HT1080 (cell line): Measurements from ENCODE around the gene C1orf232. TPM values are rescaled to one million over a fixed set of nuclear protein-coding genes. Genes with fewer than 3 reads are reported as not detected.

Experiments
- DNase-seq: peaks from one replicate; pipeline ENCODE4 v3.0.0-alpha.2; 2015; ENCODE audit warnings: low read depth
- polyA plus RNA-seq, 2 experiments: library from polyadenylated mRNA; depleted of rRNA; stranded (reverse); fragments of >200 nt; gene quantifications; 2 replicates each; pipeline ENCODE4 v1.2.3, GENCODE V29; 2015
- total RNA-seq: library from RNA; depleted of rRNA; stranded (reverse); fragments of >200 nt; shearing (Covaris generic); gene quantifications from 2 replicates; pipeline ENCODE4 v1.2.3, GENCODE V29; 2014; rRNA removed

Gene C1orf232
- not detected in 2 replicates for total RNA-seq
- not detected in 2 replicates for polyA plus RNA-seq (2015; cell fraction: cytosol; rRNA removed)
- not detected in 2 replicates for polyA plus RNA-seq (2015; cell fraction: nucleus; rRNA removed)

GRCh38 chr1:26168410-26169197 is at the start of gene C1orf232:
Gene C1orf232 (minus strand): TSS chr1:26168963. CDS start chr1:26168499, 464 bp downstream.
- DNase-seq, result no peak

- no peak for DNase-seq
These were observed 46.5 kb upstream of the C1orf232 start for GRCh38 chr1:26215246-26215645.

GRCh38 chr1:26213335-26213905 is 44.7 kb upstream of the C1orf232 start:
- DNase-seq, result no peak

GRCh38 chr1:26212726-26213125 is 44.0 kb upstream of the C1orf232 start:
- no peak for DNase-seq

GRCh38 chr1:26210147-26210870 is 41.5 kb upstream of the C1orf232 start:
- DNase-seq, result no peak

GRCh38 chr1:26203642-26204318 is 35.0 kb upstream of the C1orf232 start:
- DNase-seq, result no peak

DNA sequence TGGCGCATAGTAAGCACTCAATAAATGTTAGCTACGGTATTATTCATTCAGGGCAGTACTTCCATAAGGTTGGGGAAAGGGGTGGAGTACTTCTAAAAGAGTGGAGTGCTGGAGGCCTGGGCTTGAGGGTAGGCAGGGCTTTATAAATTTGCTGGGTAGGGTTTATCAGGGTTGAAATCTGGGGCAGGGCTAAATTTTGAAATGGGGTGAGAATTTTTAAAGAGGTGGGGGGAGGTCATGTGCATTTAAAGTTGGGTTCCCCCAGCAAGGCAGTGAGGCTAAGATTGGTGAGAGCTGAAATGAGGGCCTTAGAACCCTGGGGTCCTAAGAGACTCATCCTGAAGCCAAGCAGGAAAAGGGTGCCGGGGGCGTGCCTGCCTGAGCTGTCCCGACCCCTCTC is 31.6 kb upstream of the C1orf232 start:
- no peak for DNase-seq

GRCh38 chr1:26197813-26198212 is 29.1 kb upstream of the C1orf232 start:
- DNase-seq, result no peak

DNA sequence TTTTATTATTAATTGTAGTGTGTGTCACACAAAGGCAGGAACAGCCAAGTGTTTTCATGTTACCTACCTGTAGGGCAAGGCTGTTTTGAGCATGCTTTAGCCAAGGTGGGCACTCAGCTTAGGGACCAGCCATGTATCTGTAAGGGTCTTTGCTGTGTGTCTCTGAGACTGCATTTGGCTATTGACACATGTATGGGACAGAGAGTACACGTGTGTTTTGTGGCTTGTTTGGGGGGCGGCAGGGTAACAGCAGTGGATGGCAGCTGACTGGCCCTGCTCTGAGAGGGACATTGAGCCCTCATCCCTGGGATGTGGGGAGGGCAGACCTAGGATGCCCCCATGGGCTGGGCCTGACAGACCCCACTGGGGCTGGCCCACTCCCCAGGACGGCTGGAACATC is 28.5 kb upstream of the C1orf232 start:
- DNase-seq, result no peak

GRCh38 chr1:26195805-26196204 is 27.0 kb upstream of the C1orf232 start:
- no peak for DNase-seq

GRCh38 chr1:26191739-26192138 is 23.0 kb upstream of the C1orf232 start:
- no peak for DNase-seq

GRCh38 chr1:26190373-26190987 is 21.7 kb upstream of the C1orf232 start, which contains the start of gene CATSPER4:
Gene CATSPER4 (plus strand): TSS chr1:26190602. CDS start chr1:26190628, 26 bp downstream.
- DNase-seq, result peak; percentile 52

DNA sequence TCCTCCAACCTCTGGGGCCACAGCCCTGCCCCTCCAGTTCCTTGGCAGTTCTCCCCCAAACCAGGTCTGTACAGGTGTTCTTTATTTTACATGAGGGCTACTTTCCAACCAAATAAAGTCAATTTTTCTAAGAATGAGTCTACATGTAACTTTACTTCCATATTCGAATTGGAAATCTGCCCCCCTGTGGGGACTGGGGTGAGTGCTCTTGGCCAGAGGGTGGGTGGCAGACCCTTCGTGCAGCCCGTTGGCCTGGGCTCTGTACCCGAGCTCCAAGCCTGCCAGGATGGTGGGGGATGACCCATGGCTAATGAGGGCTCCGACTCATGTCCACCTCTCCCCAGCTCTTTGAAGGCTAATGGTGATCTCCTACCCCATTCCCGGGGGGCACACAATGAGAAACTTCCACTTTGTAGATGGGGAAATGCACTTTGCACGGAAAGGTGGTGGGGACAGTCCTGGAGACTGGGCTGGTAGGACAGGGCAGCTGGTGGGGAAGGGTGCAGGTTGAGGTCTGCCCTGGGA is 21.1 kb upstream of the C1orf232 start:
- no peak for DNase-seq

- DNase-seq, result no peak
These were observed 20.6 kb upstream of the C1orf232 start for GRCh38 chr1:26189331-26189730.

- no peak for DNase-seq
These were observed 19.7 kb upstream of the C1orf232 start for GRCh38 chr1:26188477-26188876.

- DNase-seq, result no peak
These were observed 19.1 kb upstream of the C1orf232 start for GRCh38 chr1:26187882-26188281.

- DNase-seq, result no peak
These were observed 16.1 kb upstream of the C1orf232 start for GRCh38 chr1:26184883-26185282.

GRCh38 chr1:26184086-26184485 is 15.3 kb upstream of the C1orf232 start:
- DNase-seq, result no peak

DNA sequence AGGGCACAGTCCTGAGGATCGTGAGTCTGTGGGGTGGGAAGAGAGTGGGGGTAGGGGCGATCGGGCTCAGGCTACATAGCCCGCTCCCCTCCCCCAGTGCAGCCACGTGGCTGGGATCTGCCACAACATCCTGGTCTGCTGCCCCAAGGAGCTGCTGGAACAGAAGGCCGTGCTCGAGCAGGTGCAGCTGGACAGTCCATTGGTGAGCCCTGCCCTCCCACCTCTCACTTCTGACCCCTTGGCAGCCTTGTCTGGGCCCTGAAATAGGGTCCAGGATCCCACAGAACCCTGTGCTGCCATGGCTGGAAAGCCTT is 13.6 kb upstream of the C1orf232 start:
- DNase-seq, result no peak

GRCh38 chr1:26181586-26182382 is 13.0 kb upstream of the C1orf232 start:
- peak; percentile 55 for DNase-seq
